HG03575 (cell line): Measurements from ENCODE around the gene GNPNAT1.
"Not testable (repeated sequence)": the region's sequence is repeated elsewhere in the genome, so short reads cannot be mapped to it uniquely, and the experiment has no call there.

ENCODE experiments used
- ATAC-seq: cut with Tn5 transposase; IDR thresholded peaks from one replicate; pipeline ENCODE4 v1.9.1; 2021; ENCODE audit not compliant: unreplicated experiment, insufficient number of reproducible peaks, low FRiP score; ENCODE audit errors: extremely low read depth

The GNPNAT1 gene

DNA sequence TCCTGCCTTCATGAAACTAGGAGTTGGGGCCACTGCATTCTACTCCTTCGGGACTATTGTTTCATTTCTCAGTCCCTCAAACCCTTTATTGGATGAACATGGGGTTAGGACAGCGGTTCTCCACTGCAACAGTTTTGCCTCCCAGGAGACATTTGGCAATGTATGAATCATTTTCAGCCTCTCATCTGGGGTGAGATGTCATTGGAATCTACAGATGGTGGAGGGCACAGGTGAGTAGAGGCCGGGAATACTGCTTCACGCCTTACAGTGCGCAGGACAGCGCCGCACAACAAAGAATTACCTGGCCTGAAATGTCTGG is 649 bp upstream of the GNPNAT1 start:
- no peak for ATAC-seq

DNA sequence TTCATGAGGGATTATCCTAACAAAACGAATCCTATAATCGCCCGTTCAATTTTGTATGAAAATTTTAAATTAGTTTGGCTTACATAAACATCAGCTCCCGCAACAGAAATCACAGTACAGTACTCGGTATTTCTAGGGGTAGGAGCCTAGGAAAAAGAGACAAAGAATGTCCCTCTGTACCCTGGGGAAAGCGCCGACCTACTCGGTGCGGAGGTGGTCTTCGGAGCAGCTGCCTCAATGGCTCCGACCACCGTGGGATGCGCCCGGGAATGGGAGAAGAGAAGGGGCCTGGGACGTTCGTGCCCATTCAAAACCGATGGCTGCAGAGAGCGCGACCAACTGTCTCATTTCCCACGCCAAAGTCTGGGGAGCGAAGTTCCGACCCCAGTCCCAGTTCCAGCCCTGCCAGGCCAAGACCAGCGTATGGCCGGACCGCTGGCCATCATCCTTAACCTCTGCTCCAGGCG is 618 bp downstream of the GNPNAT1 start:
- no peak for ATAC-seq

DNA sequence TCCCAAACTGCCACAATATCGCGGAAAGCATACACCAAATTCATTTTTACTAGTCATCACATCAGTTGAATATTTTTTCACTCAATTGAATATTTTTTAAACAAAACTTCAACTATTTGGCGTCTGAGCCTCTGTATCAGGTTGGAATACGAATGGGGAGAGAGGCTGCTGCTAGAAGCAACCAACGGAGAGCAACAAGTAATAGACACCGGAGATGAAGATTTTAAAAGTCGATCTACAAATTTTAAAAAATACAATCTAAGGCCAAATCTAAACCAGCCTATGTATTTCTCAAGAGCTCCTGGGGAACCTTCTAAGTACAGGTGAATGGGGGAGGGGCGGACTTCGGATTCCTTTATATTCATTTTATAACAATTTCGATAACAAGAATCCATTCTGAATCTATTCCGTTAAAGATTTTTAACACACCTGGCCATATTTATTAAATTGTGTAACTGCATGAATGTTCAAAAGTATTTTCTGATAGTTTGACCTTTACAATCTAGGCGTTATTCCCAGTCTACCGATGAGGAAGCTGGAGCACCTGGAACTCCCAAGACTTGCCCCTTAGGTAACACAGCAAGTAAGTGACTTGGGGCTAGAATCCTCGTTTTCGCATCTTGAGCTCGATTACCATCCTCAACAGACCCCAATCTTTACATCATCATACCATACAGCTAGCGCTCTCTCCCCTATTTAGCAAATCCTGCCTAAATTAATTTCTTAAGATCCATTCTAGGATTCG is 1.2 kb downstream of the GNPNAT1 start:
- ATAC-seq: no peak

DNA sequence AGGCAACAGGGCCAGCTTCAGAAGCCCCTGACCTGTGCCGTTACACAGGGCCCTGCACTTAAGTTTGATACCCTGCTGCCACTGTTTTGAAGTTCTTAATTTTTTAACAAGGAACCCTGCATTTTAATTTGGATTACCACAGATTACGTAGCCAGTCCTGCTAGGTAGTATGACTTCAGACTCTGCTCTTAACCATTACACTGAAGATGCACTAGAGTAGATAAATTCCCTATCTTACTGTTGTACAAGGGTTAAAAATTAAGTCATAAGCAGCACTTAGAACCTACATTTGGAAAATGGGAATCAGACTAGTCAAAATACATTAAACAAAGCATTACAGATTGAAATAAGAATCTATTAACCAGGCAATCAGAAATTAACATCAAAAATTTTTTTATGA is 2.3 kb downstream of the GNPNAT1 start:
- no peak for ATAC-seq

DNA sequence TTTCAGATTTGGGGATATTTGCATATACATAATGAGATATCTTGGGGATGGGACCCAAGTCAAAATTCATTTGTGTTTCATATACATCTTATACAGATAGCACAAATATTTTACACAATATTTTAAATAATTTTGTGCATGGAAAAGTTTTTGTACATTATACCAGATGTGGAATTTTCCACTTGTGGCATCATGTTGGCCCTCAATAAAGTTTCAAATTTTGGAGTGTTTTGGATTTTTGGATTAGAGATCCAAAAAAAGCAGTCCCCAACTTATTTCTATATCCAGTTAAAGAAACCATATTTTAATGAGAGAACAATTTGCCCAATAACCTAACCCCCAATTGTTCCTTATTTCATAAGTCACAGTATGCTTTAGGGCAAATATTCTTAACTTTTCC is 4.5 kb downstream of the GNPNAT1 start:
- no peak for ATAC-seq

DNA sequence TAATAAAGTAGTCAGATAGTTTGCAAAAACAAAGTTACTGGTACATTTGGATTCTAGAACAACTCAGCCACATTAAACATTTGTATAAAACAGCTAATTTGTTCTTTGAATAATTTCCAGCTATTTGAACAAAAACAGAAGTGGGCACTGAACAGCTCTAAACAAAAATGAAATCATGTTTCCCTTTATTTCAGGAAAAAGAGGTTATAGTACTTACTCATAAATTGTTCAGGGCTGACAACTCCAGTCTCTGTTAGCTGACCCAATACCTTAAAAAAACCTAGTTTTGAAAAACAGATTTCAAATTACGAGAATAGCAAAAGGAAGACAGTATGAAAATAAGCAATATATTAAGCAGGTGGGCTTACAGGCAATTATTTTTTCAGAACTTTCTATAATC is 8.2 kb downstream of the GNPNAT1 start:
- no peak for ATAC-seq

DNA sequence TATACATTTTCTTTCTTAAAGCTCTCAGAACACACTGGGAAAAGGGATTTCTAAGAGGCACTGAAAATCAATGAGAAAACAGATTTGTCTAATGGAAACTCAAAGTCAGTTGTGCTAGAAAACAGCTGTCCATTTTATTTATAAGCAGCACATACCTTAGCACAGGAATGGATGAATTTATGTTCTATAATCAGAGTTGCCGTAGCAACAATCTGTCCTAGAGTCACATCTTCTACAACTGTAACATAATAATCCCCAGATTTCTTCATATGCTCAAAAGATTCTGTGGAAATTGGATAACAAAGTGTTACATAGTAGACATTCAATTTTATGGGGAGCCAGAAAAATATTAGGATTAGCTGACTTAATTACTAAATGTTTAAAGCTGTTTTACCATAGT is 9.8 kb downstream of the GNPNAT1 start:
- ATAC-seq: no peak

DNA sequence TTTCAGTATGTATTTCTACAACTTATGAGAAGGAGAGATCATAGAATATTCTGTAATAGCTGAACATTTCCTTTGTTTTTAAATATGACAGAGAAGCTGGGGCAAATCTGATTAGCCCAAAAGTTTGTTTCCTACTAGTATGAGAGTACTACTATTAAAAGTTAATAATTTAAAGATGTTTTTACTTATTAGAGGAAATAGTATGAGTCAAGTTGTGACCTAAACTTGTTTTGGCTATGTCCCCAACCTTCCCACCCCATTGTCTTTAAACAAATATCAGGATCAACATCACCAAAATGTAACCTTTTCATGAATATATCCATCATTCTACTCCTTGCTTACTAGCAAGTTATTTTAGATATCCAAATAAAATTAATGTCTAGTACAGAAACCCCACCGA is 10.5 kb downstream of the GNPNAT1 start:
- no peak for ATAC-seq

DNA sequence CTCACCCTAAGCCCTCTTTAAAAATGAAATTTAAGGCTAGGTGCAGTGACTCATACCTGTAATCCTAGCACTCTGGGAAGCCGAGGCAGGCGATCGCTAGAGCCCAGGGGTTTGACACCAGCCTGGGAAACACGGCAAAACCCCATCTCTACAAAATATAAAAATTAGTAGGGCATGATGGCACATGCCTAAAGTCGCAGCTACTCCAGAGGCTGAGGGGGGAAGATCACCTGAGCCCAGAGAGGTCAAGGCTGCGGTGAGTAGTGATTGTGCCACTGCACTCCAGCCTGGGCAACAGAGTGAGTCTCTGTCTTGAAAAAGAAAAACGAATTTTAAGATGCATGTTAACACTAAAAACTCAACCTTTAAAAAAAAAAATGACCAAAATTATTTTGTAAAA is 12.7 kb downstream of the GNPNAT1 start:
- no peak for ATAC-seq

DNA sequence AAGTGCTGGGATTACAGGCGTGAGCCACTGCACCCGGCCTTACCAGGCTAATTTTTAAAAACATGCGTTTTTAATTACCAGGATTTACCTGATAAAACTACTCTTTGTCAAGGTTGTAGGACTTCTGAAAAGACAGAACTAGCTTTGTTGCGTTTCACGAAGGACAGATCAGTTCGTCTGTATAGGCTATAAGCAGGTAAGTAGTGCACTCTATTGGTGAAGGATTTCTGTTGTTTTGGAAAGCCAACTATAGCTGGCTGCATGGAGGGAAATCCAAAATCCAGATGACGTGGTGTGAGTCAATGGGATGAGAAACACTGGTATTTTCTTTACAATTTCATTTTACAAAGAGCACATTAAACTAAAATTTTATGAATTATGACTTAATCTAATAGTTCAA is 14.6 kb downstream of the GNPNAT1 start:
- no peak for ATAC-seq

DNA sequence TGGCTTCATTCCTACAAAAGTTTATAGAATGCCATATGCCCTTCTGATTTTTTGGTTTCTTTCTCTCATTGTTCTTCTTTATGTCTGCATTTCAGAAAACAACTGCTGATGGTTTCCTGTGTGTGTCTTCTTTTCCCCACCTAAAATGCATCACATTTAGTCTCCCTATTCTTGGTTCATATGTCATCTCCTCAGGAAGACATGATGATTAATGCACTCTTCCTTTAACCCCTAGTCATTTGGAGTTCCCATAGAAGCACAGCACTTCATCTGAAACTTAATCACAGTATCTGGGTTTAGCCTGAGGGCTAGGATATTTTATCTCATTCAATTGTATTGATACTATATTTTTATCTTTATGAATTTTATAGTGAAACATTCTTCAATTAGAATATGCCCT is 21.5 kb downstream of the GNPNAT1 start:
- ATAC-seq: no peak

DNA sequence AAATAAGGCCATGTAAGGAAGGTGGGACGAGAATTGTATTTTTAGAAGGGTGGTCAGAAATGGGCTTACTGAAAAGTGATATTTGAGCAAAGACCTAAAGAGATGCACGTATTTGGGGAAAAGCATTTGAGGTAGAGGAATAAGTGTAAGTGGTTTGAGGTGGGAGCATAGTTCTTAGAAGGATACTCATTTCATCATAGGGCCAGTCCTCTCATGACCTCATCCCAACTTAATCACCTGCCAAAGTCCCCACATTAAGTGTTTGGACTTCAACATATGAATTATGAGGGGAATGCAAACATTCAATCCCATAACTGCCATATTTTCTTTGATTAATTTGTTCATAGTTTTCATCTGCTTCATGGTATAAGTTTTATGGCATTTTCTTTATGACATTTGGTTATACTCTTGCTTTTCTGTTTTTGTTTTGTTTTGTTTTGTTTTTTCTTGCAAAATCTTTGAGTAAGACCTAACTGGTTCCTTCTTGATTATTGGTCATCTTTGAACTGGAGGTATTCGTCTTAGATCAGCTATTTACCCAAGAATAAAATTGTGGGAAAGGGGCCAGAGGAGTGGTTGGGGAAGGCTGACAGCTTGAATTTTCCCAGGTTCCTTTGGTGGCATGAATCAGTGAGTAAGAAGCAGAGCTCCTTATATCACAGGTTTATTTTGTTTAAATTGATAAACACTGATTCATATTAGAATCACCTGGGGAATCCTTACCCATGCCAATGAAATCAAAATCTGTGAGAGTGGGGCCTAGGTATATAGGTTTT is 24.2 kb downstream of the GNPNAT1 start:
- no peak for ATAC-seq

DNA sequence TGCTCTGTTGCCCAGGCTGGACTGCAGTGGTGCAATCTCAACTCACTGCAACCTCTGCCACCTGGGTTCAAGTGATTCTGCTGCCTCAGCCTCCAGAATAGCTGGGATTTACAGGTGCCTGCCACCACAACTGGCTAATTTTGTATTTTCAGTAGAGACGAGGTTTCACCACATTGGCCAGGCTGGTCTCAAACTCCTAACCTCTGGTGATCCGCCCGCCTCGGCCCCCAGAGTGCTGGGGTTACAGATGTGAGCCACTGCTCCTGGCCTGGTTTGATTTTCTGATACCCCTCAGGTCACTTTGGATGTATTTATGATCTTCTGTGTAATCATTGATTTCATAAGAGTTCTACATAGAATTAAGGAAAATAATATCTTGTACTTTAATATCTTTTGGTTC is 28.5 kb downstream of the GNPNAT1 start:
- not testable (repeated sequence) for ATAC-seq

DNA sequence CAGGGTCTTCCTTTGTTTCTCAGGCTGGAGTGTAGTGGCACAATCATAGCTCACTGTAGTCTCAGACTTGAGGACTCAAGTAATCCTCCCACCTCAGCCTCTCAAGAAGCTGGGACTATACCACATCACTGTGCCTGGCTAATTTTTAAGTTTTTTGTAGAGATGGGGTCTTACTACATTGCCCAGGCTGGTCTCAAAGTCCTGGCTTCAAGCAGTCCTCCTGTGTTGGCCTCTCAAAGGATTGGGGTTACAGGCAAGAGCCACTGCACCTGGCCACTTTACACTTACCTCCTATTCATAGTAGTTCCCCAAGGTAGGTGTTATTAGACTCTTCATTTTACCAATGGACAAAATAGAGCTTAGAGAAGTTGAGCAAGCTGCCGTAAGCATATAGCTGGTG is 32.3 kb downstream of the GNPNAT1 start:
- no peak for ATAC-seq

DNA sequence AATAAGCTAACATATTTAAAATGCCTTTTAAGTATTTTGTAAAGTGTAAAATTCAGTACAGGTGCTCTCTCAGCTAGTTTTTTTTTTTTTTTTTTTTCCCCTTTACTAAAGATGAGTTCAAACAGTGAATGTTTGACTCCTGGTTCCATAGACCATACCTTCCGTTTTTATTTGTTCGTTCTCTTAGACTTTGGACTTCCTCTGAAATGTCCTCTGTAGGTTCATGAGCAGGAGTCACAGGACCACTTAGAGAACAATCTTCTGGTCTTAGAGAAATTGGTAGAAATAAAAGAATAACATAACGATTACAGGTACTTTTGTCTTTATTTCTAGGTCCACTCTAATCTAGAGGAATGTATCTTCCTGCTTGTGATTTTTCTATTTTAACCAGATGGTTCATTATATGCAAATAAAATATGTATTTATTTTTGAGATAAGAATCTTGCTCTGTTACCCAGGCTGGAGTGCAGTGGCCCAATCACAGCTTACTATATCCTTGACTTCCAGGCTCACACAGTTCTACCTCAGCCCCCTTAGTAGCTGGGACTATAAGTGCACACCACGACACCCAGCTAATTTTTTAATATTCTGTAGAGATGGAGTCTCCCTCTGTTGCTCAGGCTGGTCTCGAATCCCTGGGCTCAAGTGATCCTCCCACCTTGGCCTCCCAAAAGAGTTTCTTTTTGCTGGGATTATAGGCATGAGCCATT is 35.6 kb downstream of the GNPNAT1 start:
- ATAC-seq: no peak

DNA sequence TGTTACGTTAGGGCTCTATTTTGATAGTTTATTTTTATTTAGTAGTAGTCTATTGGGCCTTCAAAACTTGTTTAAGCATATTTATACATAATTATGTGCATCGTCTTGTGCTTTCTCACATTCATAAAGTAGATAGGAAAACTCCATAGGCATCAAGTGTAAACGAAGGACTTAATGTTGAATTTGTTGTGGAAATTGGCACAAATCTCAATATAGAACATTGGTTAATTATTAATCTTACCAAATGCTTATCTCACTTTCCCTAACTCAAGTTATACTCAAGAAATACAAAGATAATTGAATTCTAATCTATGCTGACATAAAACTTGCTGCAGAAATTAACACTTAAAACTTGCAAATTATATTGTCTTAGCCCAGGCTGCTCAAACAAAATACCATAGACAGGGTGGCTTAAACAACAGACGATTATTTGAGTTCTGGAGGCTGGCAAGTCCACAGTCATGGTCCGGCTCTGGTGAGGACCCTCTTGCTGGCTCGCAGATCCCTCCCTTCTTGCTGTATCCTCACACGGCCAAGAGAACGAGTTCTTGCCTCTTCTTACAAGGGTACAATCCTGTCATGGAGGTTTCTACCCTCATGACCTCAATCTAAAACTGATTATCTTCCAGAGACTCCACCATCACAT is 42.6 kb downstream of the GNPNAT1 start:
- no peak for ATAC-seq

DNA sequence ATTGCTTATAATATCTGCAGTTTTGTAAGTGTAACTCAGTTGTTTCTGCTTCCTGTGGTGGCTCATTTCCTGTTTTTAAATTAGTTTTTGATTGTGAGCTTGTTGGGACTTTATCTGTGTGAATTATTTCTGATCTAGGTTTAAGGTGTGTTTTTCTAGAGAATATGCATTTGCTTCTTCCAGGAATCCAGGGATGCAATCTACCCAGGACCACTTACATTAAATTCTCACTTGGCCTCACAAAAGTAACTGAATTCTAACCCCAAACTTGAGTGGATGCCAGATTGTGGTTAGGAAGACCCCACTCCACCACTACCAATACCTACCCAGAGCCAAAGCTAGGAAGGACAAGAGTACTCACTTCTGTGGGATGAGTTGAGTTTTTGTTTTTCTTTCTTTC is 49.5 kb downstream of the GNPNAT1 start:
- no peak for ATAC-seq

DNA sequence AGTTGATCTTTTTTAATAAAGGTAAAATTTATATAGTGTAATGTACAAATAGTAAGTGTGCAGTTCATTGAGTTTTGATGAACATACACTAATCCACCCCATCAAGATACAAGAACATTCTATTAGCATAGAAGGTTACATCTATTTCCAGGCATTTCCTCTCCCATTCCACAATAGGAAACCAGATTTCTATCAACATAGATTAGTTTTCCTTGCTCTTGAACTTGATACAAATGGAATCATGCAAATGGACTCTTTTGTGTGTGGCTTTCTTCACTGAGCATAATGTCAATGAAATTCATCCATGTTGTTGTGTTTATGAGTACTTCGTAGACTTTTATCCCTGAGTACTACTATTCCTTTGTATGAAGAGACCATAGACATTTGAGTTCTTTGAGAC is 50.7 kb downstream of the GNPNAT1 start:
- no peak for ATAC-seq

DNA sequence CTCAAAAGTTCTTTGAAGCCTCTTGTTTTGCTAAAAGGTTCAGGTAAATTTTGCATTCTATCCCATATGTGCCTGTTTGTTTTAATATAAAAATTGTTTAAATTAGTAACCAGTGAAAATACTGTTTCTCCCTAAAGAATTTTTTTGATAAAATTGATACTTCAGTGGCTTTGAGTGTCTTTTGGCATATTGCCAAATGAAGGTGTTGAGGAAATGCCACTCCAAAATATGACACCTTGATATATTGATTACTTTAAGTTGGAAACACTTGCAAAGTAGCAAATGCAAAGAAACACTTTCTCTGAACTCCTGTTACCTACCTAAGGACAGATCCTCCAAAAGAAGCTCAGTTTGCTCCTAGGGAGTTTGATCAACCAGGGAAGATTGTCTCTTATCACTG is 53.0 kb downstream of the GNPNAT1 start:
- ATAC-seq: no peak
